Activated naive CD4-positive, alpha-beta T cell treated with anti-CD3 and anti-CD28 coated beads, Interleukin-2, amount 50 U/mL, for 24 hours (primary cell): ENCODE data around the gene HLTF.

Source experiments
- H3K27ac Mint-ChIP-seq: one replicate; pipeline ENCODE4 v1.8.0; 2021; ENCODE audit warnings: mild to moderate bottlenecking, mixed read lengths
- H3K27me3 Mint-ChIP-seq: one replicate; pipeline ENCODE4 v1.8.0; 2021; ENCODE audit warnings: mixed read lengths
- H3K36me3 Mint-ChIP-seq: one replicate; pipeline ENCODE4 v1.8.0; 2021; ENCODE audit warnings: mixed read lengths
- H3K4me1 Mint-ChIP-seq: one replicate; pipeline ENCODE4 v1.8.0; 2021; ENCODE audit warnings: mixed read lengths
- H3K4me3 Mint-ChIP-seq: one replicate; pipeline ENCODE4 v1.8.0; 2021; ENCODE audit warnings: mild to moderate bottlenecking, mixed read lengths
- H3K9me3 Mint-ChIP-seq: one replicate; pipeline ENCODE4 v1.8.0; 2021; ENCODE audit warnings: mixed read lengths

The HLTF gene

GRCh38 chr3:149086232-149086988 lies at the start of gene HLTF:
TSS of gene HLTF (minus strand) at chr3:149086533. CDS start at chr3:149086336, 197 bp downstream.
- peaks cover 3% of the 10 kb centered on the region for H3K36me3 Mint-ChIP-seq
- H3K27ac Mint-ChIP-seq = peak within 1 kb of the TSS; percentile 66
- H3K9me3 Mint-ChIP-seq = no peaks in the 10 kb centered on the region
- H3K4me3 Mint-ChIP-seq = peak within 1 kb of the TSS; percentile 96
- H3K27me3 Mint-ChIP-seq = no peaks in the 10 kb centered on the region
- peaks cover 28% of the 10 kb centered on the region for H3K4me1 Mint-ChIP-seq

DNA sequence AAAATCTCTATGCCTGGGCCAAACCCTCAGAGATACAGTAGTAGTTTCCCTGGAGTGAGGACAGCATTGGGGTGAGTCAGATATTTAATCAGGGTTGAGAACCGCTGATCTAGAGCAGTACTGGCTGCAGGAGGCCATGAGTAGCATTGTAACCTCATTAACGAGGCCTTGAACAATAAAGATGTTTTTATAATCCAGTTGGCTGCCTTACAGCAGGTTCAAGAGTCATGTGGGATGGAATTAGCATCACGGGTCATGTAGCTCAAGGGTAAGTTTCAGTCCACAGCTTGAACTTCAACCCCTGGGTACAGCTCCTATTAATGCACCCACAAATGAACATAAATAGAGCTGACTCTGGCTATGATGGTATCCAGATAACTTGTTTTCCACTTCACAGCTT lies 48.2 kb upstream of the HLTF start:
- Mint-ChIP-seq H3K4me1 (peaks cover 55% of the 10 kb centered on the region), H3K27ac (no peak overlapping the region), H3K9me3 (no peaks in the 10 kb centered on the region), H3K4me3 (no peak overlapping the region), H3K36me3 (peaks cover 4% of the 10 kb centered on the region), H3K27me3 (no peaks in the 10 kb centered on the region)

DNA sequence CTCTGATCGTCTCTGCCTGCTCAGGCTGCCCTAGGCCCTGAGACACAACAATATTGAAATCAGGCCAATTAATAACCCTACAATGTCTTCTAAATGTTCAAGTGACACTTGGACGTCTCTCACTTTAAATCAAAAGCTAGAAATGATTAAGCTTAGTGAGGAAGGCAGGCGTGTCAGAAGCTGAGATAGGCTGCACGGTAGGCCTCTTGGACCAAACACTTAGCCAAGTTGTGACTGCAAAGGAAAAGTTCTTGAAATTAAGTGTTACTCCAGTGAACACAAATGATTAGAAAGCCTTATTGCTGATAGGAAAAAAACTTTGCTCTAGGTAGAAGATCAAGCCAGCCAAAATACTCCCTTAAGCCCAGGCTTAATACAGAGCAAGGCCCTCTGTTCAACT lies 45.3 kb upstream of the HLTF start:
- H3K27ac Mint-ChIP-seq = peak overlapping the region; percentile 80
- peaks cover 4% of the 10 kb centered on the region for H3K36me3 Mint-ChIP-seq
- H3K9me3 Mint-ChIP-seq = no peaks in the 10 kb centered on the region
- peaks cover 52% of the 10 kb centered on the region for H3K4me1 Mint-ChIP-seq
- peak overlapping the region; percentile 97 for H3K4me3 Mint-ChIP-seq
- no peaks in the 10 kb centered on the region for H3K27me3 Mint-ChIP-seq

DNA sequence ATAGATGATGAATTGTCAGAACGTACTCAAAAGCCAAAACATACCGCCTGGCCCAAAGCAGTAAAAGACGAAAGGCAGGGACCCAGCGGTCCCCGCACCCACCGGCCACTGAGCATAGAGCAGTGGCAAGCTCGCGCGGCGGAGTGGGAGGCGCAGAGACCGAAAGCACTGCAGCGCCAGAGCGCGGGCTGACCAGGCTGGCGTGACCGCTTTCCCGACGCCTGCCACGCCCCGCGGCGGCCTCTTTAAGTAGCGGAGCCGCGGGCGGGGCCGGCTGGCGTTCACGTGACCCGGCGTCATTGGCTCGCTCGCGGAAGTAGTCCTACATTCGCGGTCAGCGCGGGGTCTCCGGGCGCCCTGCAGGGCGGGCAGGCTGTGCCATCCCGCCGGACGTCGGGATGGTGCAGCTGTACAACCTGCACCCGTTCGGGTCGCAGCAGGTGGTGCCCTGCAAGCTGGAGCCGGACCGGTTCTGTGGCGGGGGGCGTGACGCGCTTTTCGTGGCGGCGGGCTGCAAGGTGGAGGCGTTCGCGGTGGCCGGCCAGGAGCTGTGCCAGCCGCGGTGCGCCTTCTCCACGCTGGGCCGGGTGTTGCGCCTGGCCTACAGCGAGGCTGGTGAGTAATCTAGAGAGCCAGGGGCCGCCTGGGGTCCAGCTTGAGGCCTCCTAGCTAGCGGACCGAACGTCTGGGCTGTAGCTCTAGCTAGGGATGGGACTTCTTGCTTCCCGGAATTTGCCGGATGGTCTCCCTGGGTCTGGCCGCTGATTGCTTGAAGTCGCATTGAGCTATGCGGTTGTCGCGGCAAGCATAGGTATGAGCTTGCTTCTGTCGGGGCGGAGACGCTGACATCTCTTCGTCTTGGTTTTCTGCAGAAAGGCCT lies 43.2 kb upstream of the HLTF start, which contains the start of gene HPS3:
TSS of gene HPS3 (plus strand) at position 313 of the 880 bp plus-strand sequence. CDS start at position 399, 86 bp downstream.
- Mint-ChIP-seq H3K4me1 (peaks cover 43% of the 10 kb centered on the region), H3K4me3 (peak within 1 kb of the TSS; percentile 97), H3K9me3 (no peaks in the 10 kb centered on the region), H3K36me3 (peaks cover 4% of the 10 kb centered on the region), H3K27me3 (no peaks in the 10 kb centered on the region), H3K27ac (peak within 1 kb of the TSS; percentile 49)

DNA sequence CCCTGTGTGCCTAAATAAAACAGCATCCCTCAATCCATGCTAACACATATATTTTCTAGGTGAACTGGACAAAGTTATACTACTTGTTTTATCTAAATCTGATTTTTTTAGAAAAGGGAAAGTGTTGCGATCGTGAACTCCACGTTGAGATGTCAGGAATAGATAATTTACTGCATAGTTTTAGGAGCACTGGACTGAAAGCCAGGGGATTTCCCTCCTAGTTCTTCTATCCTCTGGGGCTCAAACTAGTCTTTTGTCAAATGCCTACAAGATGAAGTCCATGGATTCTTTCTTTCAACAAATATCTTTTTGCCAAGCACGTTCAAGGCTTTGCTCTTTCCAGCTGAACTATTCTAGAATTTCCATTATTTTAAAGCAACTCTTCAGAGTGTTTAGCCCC lies 42.5 kb upstream of the HLTF start:
- Mint-ChIP-seq H3K27me3 (no peaks in the 10 kb centered on the region), H3K27ac (no peak overlapping the region), H3K36me3 (peaks cover 3% of the 10 kb centered on the region), H3K4me3 (peak overlapping the region; percentile 97), H3K4me1 (peaks cover 37% of the 10 kb centered on the region), H3K9me3 (no peaks in the 10 kb centered on the region)

DNA sequence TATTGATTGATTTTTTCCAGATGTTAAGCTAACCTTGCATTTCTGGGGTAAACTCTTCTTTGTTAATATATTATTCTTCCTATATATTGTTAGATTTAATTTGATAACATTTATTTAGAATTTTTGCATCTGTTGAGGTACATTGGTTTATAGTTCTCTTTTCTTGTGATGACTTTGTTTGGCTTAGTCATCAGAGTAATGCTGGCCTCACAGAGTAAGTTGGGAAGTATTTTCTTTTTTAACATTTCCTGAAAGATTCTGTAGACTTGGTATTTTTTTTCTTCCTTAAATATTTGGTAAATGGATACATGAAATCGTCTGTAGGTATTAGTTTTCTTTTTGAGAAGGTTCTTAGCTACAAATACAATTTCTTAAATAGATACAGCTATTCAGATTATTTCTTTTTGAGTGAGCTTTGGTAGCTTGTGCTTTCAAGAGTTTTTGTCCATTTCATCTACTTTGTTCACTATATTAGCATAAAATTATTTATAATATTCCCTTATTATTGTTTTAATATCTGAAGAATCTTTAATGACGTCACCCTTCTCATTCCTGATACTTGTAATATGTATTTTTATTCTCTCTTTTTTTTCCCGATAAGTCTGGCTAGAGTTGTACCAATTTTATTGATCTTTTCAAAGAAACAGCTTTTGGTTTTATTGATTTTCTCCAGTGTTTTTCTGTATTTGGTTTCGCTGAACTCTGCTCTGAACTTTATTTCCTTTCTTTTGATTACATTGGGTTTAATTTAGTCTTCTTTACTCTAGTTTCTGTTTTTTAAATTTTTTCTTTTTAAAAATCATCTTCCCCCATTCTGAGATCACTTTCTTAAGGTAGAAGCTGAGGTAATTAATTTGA lies 36.6 kb upstream of the HLTF start:
- Mint-ChIP-seq H3K4me1 (peaks cover 4% of the 10 kb centered on the region), H3K9me3 (no peaks in the 10 kb centered on the region), H3K4me3 (no peak overlapping the region), H3K36me3 (no peaks in the 10 kb centered on the region), H3K27me3 (no peaks in the 10 kb centered on the region), H3K27ac (no peak overlapping the region)

GRCh38 chr3:149120051-149120972 lies 34.0 kb upstream of the HLTF start:
- H3K9me3 Mint-ChIP-seq = no peaks in the 10 kb centered on the region
- H3K4me1 Mint-ChIP-seq = peaks cover 4% of the 10 kb centered on the region
- H3K36me3 Mint-ChIP-seq = no peaks in the 10 kb centered on the region
- no peak overlapping the region for H3K4me3 Mint-ChIP-seq
- no peak overlapping the region for H3K27ac Mint-ChIP-seq
- no peaks in the 10 kb centered on the region for H3K27me3 Mint-ChIP-seq

- no peak overlapping the region for H3K27ac Mint-ChIP-seq
- no peaks in the 10 kb centered on the region for H3K27me3 Mint-ChIP-seq
- no peaks in the 10 kb centered on the region for H3K9me3 Mint-ChIP-seq
- H3K36me3 Mint-ChIP-seq = no peaks in the 10 kb centered on the region
- no peak overlapping the region for H3K4me3 Mint-ChIP-seq
- H3K4me1 Mint-ChIP-seq = peaks cover 4% of the 10 kb centered on the region
Measured at GRCh38 chr3:149119466-149119865, 33.1 kb upstream of the HLTF start.

GRCh38 chr3:149118724-149119123 lies 32.4 kb upstream of the HLTF start:
- H3K27me3 Mint-ChIP-seq = no peaks in the 10 kb centered on the region
- no peaks in the 10 kb centered on the region for H3K36me3 Mint-ChIP-seq
- no peak overlapping the region for H3K27ac Mint-ChIP-seq
- H3K4me3 Mint-ChIP-seq = no peak overlapping the region
- H3K4me1 Mint-ChIP-seq = peaks cover 4% of the 10 kb centered on the region
- H3K9me3 Mint-ChIP-seq = no peaks in the 10 kb centered on the region

- Mint-ChIP-seq H3K27ac (no peak overlapping the region), H3K36me3 (no peaks in the 10 kb centered on the region), H3K27me3 (no peaks in the 10 kb centered on the region), H3K4me3 (no peak overlapping the region), H3K9me3 (no peaks in the 10 kb centered on the region), H3K4me1 (no peaks in the 10 kb centered on the region)
Measured at GRCh38 chr3:149115114-149115513, 28.8 kb upstream of the HLTF start.

DNA sequence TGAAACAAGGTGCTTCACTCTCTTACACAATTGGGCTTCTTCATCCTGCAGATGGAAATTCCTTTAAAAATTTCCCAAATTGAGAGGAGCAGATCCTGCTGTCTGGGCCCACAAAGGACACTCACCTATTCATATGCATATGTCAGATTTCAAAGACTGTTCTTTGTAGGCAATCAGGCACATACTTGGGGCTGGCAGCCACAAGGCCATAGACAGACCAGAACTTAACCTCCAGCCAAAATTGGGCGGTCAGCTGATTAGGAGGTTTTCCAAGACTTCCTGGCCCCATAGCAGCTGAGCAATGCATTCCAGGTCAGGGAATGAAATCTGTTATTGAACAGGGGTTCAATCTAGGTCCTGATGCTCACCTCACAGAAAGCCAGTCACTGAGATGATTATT lies 28.1 kb upstream of the HLTF start:
- H3K4me1 Mint-ChIP-seq = no peaks in the 10 kb centered on the region

DNA sequence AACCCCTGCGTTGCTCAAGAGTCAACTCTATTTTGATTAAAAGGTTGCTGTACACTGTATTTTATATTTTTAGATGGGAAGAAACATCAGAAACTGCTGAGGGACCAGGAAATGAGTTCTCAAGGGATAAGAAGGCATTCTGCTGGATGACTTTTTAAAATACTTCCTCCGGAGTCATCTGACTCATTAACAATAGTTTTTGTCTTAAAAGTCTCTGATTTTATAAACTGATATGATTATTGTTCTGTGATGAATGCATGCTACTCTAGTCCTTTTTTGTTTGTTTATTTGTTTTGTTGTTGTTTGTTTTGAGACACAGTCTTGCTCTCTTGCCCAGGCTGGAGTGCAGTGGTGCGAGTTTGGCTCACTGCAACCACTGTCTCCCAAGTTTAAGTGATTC lies 18.2 kb upstream of the HLTF start:
- Mint-ChIP-seq H3K9me3 (no peaks in the 10 kb centered on the region), H3K36me3 (peaks cover 1% of the 10 kb centered on the region), H3K4me1 (no peaks in the 10 kb centered on the region), H3K27me3 (peaks cover 2% of the 10 kb centered on the region), H3K4me3 (no peak overlapping the region), H3K27ac (no peak overlapping the region)

More for the DNA sequence above, 28.1 kb upstream of the HLTF start:
- H3K4me3 Mint-ChIP-seq = no peak overlapping the region
- H3K9me3 Mint-ChIP-seq = no peaks in the 10 kb centered on the region
- H3K36me3 Mint-ChIP-seq = no peaks in the 10 kb centered on the region
- no peaks in the 10 kb centered on the region for H3K27me3 Mint-ChIP-seq
- H3K27ac Mint-ChIP-seq = no peak overlapping the region

GRCh38 chr3:149101641-149102040 lies 15.3 kb upstream of the HLTF start:
- Mint-ChIP-seq H3K27me3 (no peaks in the 10 kb centered on the region), H3K27ac (no peak overlapping the region), H3K9me3 (no peaks in the 10 kb centered on the region), H3K36me3 (no peaks in the 10 kb centered on the region), H3K4me3 (no peak overlapping the region), H3K4me1 (no peaks in the 10 kb centered on the region)

DNA sequence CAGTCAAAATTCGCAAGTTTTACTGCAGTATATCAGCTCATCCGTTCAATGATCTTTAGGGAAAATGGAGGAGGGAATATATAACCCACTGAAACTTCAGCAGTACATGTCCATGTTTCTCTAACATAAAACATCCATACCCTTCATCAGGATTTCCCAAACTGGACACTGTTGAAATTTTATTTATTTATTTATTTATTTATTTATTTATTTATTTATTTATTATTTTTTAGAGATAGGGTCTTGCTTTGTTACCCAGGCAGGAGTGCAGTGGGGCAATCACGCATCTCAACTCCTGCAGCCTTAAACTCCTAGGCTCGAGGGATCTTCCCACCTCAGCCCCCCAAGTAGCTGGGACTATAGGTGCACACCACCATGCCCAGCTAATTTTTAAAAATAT lies 14.8 kb upstream of the HLTF start:
- no peak overlapping the region for H3K27ac Mint-ChIP-seq
- no peaks in the 10 kb centered on the region for H3K36me3 Mint-ChIP-seq
- no peaks in the 10 kb centered on the region for H3K4me1 Mint-ChIP-seq
- H3K27me3 Mint-ChIP-seq = no peaks in the 10 kb centered on the region
- no peaks in the 10 kb centered on the region for H3K9me3 Mint-ChIP-seq
- no peak overlapping the region for H3K4me3 Mint-ChIP-seq
